Measurements from ENCODE around the gene SHC2.

DNA sequence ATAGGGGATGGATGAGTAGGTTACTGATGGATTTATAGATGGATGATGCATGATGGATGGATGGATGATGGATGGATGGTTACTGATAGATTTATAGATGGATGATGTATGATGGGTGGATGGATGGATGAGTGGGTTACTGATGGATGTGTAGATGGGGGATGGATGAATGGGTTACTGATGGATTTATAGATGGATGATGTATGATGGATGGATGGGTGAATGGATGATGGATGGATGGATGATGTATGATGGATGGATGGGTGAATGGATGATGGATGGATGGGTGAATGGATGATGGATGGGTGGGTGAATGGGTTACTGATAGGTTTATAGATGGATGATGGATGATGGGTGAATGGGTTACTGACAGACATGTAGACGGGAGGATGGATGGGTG is 45.5 kb downstream of the SHC2 start:
- TF ChIP-seq EZH2 (IDR thresholded peaks at IDR 0.05; ENCODE audit: low read length), result no peak
- TF ChIP-seq, protein P1, sequence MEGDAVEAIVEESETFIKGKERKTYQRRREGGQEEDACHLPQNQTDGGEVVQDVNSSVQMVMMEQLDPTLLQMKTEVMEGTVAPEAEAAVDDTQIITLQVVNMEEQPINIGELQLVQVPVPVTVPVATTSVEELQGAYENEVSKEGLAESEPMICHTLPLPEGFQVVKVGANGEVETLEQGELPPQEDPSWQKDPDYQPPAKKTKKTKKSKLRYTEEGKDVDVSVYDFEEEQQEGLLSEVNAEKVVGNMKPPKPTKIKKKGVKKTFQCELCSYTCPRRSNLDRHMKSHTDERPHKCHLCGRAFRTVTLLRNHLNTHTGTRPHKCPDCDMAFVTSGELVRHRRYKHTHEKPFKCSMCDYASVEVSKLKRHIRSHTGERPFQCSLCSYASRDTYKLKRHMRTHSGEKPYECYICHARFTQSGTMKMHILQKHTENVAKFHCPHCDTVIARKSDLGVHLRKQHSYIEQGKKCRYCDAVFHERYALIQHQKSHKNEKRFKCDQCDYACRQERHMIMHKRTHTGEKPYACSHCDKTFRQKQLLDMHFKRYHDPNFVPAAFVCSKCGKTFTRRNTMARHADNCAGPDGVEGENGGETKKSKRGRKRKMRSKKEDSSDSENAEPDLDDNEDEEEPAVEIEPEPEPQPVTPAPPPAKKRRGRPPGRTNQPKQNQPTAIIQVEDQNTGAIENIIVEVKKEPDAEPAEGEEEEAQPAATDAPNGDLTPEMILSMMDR (optimal IDR thresholded peaks at IDR 0.05 in 1 of 3, IDR thresholded peaks at IDR 0.05 in 1 of 3, conservative IDR thresholded peaks at IDR 0.05 in 1 of 3; ENCODE audit: extremely low read depth in 1 of 3, insufficient read depth in 2 of 3, low read length in 3 of 3), result no peak
